ENCODE measurements around the gene ADAMTS12. TPM values are rescaled to one million over a fixed set of nuclear protein-coding genes. Genes with fewer than 3 reads are reported as not detected.

ADAMTS12 gene
- total RNA-seq, 1 experiment from 2014 or later, result 0.15 TPM

DNA sequence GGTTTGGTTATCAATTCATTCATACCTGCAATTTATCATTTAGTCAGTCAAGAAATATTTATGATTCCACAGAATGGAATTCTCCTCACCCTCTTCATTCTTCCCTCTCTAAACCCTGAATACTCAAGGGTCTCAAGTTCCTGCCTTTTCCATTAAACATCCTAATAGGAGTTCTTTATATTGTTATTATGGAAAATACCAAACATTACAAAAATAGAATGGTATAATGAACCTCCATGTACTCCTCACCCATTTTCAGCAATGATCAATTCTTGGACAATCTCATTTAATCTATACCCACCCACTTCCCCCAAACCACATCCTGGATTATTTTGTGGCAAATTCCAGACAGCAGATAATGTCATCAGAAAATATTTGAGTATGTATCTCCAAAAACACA lies 74.5 kb downstream of the ADAMTS12 start:
- intact Hi-C loops (cut with micrococcal nuclease; ENCODE audit: unreplicated experiment), result no loop called here
- CTCF ChIA-PET, result no interaction called here
- Histone ChIP-seq H3K27ac (ENCODE audit: low read length) (no peak overlapping the region), H3K4me1 (ENCODE audit: control insufficient read depth, insufficient read depth, low read length) (no peaks in the 10 kb centered on the region), H3K9me3 (ENCODE audit: control insufficient read depth, insufficient read depth, low read depth, low read length) (no peaks in the 10 kb centered on the region), H3K27me3 (ENCODE audit: control insufficient read depth, insufficient read depth, low read length) (no peaks in the 10 kb centered on the region; the same call in 1 of the 2 replicates), H3K36me3 (ENCODE audit: control insufficient read depth, insufficient read depth, low read length) (no peaks in the 10 kb centered on the region), H3K4me3 (ENCODE audit: low read depth in 2 of 2, low read length in 2 of 2) (no peak overlapping the region)
- POLR2A ChIA-PET, result no interaction called here
- ATAC-seq (no peak), DNase-seq (ENCODE audit: low read depth, low spot score) (no peak)
- TF ChIP-seq, protein P1, sequence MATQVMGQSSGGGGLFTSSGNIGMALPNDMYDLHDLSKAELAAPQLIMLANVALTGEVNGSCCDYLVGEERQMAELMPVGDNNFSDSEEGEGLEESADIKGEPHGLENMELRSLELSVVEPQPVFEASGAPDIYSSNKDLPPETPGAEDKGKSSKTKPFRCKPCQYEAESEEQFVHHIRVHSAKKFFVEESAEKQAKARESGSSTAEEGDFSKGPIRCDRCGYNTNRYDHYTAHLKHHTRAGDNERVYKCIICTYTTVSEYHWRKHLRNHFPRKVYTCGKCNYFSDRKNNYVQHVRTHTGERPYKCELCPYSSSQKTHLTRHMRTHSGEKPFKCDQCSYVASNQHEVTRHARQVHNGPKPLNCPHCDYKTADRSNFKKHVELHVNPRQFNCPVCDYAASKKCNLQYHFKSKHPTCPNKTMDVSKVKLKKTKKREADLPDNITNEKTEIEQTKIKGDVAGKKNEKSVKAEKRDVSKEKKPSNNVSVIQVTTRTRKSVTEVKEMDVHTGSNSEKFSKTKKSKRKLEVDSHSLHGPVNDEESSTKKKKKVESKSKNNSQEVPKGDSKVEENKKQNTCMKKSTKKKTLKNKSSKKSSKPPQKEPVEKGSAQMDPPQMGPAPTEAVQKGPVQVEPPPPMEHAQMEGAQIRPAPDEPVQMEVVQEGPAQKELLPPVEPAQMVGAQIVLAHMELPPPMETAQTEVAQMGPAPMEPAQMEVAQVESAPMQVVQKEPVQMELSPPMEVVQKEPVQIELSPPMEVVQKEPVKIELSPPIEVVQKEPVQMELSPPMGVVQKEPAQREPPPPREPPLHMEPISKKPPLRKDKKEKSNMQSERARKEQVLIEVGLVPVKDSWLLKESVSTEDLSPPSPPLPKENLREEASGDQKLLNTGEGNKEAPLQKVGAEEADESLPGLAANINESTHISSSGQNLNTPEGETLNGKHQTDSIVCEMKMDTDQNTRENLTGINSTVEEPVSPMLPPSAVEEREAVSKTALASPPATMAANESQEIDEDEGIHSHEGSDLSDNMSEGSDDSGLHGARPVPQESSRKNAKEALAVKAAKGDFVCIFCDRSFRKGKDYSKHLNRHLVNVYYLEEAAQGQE (IDR thresholded peaks at IDR 0.05; ENCODE audit: insufficient read depth in 1 of 2, low read depth in 2 of 2, low read length in 1 of 2), result no peak
- TF ChIP-seq POLR2AphosphoS5 (IDR thresholded peaks at IDR 0.05; ENCODE audit: low read depth, low read length) (no peak), SIN3A (IDR thresholded peaks at IDR 0.05; ENCODE audit: borderline replicate concordance, insufficient read depth, low read depth, low read length) (no peak)
- TF ChIP-seq, protein P2, sequence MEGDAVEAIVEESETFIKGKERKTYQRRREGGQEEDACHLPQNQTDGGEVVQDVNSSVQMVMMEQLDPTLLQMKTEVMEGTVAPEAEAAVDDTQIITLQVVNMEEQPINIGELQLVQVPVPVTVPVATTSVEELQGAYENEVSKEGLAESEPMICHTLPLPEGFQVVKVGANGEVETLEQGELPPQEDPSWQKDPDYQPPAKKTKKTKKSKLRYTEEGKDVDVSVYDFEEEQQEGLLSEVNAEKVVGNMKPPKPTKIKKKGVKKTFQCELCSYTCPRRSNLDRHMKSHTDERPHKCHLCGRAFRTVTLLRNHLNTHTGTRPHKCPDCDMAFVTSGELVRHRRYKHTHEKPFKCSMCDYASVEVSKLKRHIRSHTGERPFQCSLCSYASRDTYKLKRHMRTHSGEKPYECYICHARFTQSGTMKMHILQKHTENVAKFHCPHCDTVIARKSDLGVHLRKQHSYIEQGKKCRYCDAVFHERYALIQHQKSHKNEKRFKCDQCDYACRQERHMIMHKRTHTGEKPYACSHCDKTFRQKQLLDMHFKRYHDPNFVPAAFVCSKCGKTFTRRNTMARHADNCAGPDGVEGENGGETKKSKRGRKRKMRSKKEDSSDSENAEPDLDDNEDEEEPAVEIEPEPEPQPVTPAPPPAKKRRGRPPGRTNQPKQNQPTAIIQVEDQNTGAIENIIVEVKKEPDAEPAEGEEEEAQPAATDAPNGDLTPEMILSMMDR (IDR thresholded peaks at IDR 0.05), result no peak
- in situ Hi-C loops (cut with HindIII; ENCODE audit: low pct_unique_long_range_greater_than_20kb, low sequenced_read_pairs), result no loop called here
- BruUV-seq (replicated peaks), result no TSS peak

DNA sequence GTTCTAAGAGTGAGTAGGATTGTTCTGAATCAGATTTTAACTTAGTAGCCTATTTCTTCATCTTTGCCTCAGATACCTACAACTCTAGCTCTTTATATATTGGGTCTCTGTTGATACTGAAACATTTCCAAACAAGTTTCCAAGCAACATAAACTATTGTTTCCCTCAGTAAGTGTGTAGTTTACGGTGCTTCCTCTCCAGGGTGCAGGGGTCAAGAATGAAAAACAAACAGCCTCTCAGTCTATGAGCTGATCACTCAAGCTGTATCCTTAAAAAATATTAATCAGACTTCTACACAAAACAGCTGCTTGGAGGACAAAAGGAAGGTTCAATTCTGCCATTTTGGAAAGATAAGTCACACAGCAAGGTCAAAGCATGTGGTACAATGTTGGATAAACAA lies 75.0 kb downstream of the ADAMTS12 start:
- TF ChIP-seq TCF7L2 (IDR thresholded peaks at IDR 0.05; ENCODE audit: low read depth, low read length) (no peak), POLR2AphosphoS5 (IDR thresholded peaks at IDR 0.05; ENCODE audit: low read depth, low read length) (no peak), SIN3A (IDR thresholded peaks at IDR 0.05; ENCODE audit: borderline replicate concordance, insufficient read depth, low read depth, low read length) (no peak)
- TF ChIP-seq, protein P2 (IDR thresholded peaks at IDR 0.05), result no peak
- TF ChIP-seq, protein P1 (IDR thresholded peaks at IDR 0.05; ENCODE audit: insufficient read depth in 1 of 2, low read depth in 2 of 2, low read length in 1 of 2), result no peak
- Histone ChIP-seq H3K36me3 (ENCODE audit: control insufficient read depth, insufficient read depth, low read length) (no peaks in the 10 kb centered on the region), H3K4me1 (ENCODE audit: control insufficient read depth, insufficient read depth, low read length) (no peaks in the 10 kb centered on the region), H3K27me3 (ENCODE audit: control insufficient read depth, insufficient read depth, low read length) (no peaks in the 10 kb centered on the region; the same call in 1 of the 2 replicates), H3K27ac (ENCODE audit: low read length) (no peak overlapping the region), H3K4me3 (ENCODE audit: low read depth in 2 of 2, low read length in 2 of 2) (no peak overlapping the region), H3K9me3 (ENCODE audit: control insufficient read depth, insufficient read depth, low read depth, low read length) (no peaks in the 10 kb centered on the region)
- POLR2A ChIA-PET, result no interaction called here
- ATAC-seq, result no peak
- CTCF ChIA-PET, result no interaction called here
- in situ Hi-C loops (cut with HindIII; ENCODE audit: low pct_unique_long_range_greater_than_20kb, low sequenced_read_pairs) (no loop called here), intact Hi-C loops (cut with micrococcal nuclease; ENCODE audit: unreplicated experiment) (no loop called here)
- no TSS peak for BruUV-seq (replicated peaks)
- no peak for DNase-seq (ENCODE audit: low read depth, low spot score)
